ENCODE results near the gene RNF41.
"Not testable (repeated sequence)": the region's sequence is repeated elsewhere in the genome, so short reads cannot be mapped to it uniquely, and the experiment has no call there.

GRCh38 chr12:56262955-56263354, 41.2 kb upstream of the RNF41 start:
- TF ChIP-seq JUND, PBX3 (IDR thresholded peaks at IDR 0.05): not testable (repeated sequence)
